Activated CD8-positive, alpha-beta T cell treated with anti-CD3 and anti-CD28 coated beads for 36 hours (primary cell): ENCODE data around the gene ACVR2B. TPM values are rescaled to one million over a fixed set of nuclear protein-coding genes. Genes with fewer than 3 reads are reported as not detected.

ENCODE experiments used
- ATAC-seq: fragments of 200-7000 bp; cut with Tn5 transposase; one replicate; pipeline ENCODE4 v1.10.0; 2021; ENCODE audit warnings: mild to moderate bottlenecking, moderate library complexity
- CTCF ChIA-PET: fragments of 350-600 bp; sonication (Branson Sonifier 250); formaldehyde crosslinking; loops from one replicate; lab custom pipeline; 2021; ENCODE audit warnings: antibody characterized with exemption; lab: Charles Lee
- POLR2A ChIA-PET: fragments of 350-600 bp; sonication (Branson Sonifier 250); formaldehyde crosslinking; loops from one replicate; lab custom pipeline; 2021; ENCODE audit warnings: antibody characterized with exemption; lab: Charles Lee
- DNase-seq: peaks from one replicate; pipeline ENCODE4 v3.0.0-alpha.2; 2020
- H3K27ac Mint-ChIP-seq: one replicate; pipeline ENCODE4 v1.8.0; 2021; ENCODE audit warnings: mild to moderate bottlenecking, mixed read lengths
- H3K27me3 Mint-ChIP-seq: one replicate; pipeline ENCODE4 v1.8.0; 2021; ENCODE audit warnings: mixed read lengths
- H3K36me3 Mint-ChIP-seq: one replicate; pipeline ENCODE4 v1.8.0; 2021; ENCODE audit warnings: low read depth, mixed read lengths
- H3K4me1 Mint-ChIP-seq: one replicate; pipeline ENCODE4 v1.8.0; 2021; ENCODE audit warnings: low read depth, mixed read lengths
- H3K4me3 Mint-ChIP-seq: one replicate; pipeline ENCODE4 v1.8.0; 2021; ENCODE audit warnings: mild to moderate bottlenecking, moderate library complexity, mixed read lengths
- H3K9me3 Mint-ChIP-seq: one replicate; pipeline ENCODE4 v1.8.0; 2021; ENCODE audit warnings: mixed read lengths
- intact Hi-C: fragments of 100-400 bp; cut with micrococcal nuclease; formaldehyde crosslinking; loops from one replicate; pipeline ENCODE4 v1.10.0; 2022
- total RNA-seq, 2 experiments: library from RNA; stranded (reverse); gene quantifications; one replicate each; pipeline ENCODE4 v1.2.3, GENCODE V29; 2021
- TF ChIP-seq, protein P1 (sequence below): fragments of 200-600 bp; IDR thresholded peaks from one replicate; pipeline ENCODE4 v1.8.0; 2022; ENCODE audit warnings: antibody characterized with exemption, mild to moderate bottlenecking

ACVR2B gene
- total RNA-seq, 2 experiments from 2014 or later = 5.4 to 6.9 TPM

DNA sequence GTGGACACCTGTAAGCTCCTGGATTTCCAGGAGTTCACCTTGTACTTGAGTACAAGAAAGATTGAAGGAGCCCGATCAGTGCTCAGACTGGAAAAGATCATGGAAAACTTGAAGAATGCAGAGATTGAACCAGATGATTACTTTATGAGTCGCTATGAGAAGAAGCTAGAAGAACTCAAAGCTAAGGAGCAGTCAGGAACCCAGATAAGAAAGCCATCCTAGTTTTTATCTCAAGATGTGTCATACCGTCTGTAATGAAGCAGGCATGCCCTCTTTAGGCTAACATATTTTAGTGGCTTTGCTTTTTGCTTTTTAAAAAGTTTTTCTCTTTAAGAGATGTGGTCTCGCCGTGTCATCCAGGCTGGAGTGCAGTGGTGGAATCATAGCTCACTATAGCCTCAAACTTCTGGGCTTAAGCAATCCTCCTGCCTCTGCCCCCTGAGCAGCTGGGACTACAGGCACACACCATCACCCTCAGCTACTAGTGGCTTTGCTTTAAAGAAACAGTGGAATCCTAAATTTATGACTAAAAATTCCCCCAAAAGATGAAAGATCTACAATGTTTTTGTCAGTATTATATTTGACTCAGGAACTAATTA, 70.5 kb downstream of the ACVR2B start:
- no peaks in the 10 kb centered on the region for H3K9me3 Mint-ChIP-seq
- H3K27me3 Mint-ChIP-seq = no peaks in the 10 kb centered on the region
- CTCF ChIA-PET = interaction anchor here (0.9 to 11.1 kb wide), 6 partner anchors 14 to 476 kb away, joined by 3 to 190 read pairs (median 5); partner anchors contain the start of gene XYLB
- peaks cover 13% of the 10 kb centered on the region for H3K4me1 Mint-ChIP-seq
- DNase-seq = no peak
- POLR2A ChIA-PET = interaction anchor here (1.4 kb wide), 1 partner anchor 21 kb away, joined by 4 read pairs; no protein-coding TSS in a partner anchor
- TF ChIP-seq, protein P1, sequence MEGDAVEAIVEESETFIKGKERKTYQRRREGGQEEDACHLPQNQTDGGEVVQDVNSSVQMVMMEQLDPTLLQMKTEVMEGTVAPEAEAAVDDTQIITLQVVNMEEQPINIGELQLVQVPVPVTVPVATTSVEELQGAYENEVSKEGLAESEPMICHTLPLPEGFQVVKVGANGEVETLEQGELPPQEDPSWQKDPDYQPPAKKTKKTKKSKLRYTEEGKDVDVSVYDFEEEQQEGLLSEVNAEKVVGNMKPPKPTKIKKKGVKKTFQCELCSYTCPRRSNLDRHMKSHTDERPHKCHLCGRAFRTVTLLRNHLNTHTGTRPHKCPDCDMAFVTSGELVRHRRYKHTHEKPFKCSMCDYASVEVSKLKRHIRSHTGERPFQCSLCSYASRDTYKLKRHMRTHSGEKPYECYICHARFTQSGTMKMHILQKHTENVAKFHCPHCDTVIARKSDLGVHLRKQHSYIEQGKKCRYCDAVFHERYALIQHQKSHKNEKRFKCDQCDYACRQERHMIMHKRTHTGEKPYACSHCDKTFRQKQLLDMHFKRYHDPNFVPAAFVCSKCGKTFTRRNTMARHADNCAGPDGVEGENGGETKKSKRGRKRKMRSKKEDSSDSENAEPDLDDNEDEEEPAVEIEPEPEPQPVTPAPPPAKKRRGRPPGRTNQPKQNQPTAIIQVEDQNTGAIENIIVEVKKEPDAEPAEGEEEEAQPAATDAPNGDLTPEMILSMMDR = no peak
- H3K27ac Mint-ChIP-seq = no peak overlapping the region
- peaks cover 30% of the 10 kb centered on the region for H3K36me3 Mint-ChIP-seq
- no peak for ATAC-seq
- intact Hi-C loops = no loop called here
- H3K4me3 Mint-ChIP-seq = no peak overlapping the region

DNA sequence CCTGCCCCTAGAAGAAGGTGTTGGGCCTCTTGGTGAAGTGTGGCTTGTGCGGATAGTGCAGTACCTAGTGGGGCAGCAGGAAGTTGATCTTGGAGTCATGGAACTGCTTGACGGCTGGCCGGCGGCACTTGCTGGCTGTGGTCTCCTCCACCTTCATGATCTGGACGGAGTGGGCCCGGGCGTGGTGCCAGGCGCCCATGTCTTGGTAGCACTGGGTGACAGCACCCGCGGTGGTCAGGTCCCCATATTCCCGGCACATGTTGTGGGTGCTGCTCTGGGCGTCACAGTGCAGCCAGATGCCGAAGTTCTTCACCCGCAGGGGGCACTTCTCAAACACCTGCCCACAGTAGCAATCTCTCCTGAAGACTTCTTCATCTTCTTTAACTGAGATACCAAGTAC, 73.1 kb downstream of the ACVR2B start:
- POLR2A ChIA-PET = no interaction called here

DNA sequence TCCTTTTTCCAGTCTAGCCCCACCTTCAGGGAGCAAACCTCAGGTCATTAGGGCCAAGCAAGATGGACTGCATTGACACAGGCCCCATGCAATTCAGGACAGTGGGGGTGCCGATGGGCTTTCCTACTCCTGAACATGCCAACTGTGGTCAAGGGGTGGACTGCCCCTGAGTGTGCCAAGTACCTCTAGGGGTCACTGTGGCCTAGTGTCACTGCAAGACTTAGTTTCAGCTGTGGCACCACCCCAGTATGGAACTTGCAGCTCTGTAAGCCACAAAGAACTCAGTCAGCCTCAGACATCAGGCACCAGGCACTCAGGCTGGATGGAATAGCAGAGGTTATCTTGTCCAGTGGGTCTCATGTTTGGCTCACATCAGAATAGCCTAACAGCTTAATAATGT, 74.8 kb downstream of the ACVR2B start:
- ATAC-seq = peak; percentile 45
- peaks cover 31% of the 10 kb centered on the region for H3K36me3 Mint-ChIP-seq
- CTCF ChIA-PET = no interaction called here

More for the DNA sequence above, 73.1 kb downstream of the ACVR2B start:
- Mint-ChIP-seq H3K36me3 (peaks cover 33% of the 10 kb centered on the region), H3K4me1 (no peaks in the 10 kb centered on the region), H3K27ac (no peak overlapping the region), H3K27me3 (no peaks in the 10 kb centered on the region), H3K4me3 (no peak overlapping the region), H3K9me3 (no peaks in the 10 kb centered on the region)
- TF ChIP-seq, protein P1 = no peak
- ATAC-seq = no peak
- CTCF ChIA-PET = interaction anchor here (11.1 kb wide), 1 partner anchor 127 kb away, joined by 190 read pairs; no protein-coding TSS in a partner anchor
- intact Hi-C loops = no loop called here
- DNase-seq = no peak

DNA sequence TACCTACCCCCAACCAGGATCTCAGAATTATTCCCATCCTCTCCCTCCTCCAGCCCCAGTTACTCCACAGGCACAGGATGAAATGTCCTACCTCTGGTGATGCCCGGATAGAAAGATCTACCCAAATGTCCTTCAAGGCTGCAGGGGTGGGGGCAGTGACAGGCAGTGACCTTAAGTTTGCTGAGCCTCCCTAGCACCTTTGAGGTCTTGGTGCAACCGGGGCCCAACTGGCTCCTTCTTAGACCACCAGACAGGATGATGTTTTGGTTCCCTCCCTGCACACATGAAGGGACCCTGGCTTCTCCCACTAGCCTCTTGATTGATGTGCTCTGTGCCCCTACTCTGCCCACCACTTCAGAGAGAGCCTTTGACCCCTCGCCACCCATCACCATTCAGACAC, 78.8 kb downstream of the ACVR2B start:
- DNase-seq (no peak), ATAC-seq (no peak)
- TF ChIP-seq, protein P1 = no peak
- Mint-ChIP-seq H3K4me1 (peaks cover 4% of the 10 kb centered on the region), H3K27me3 (no peaks in the 10 kb centered on the region), H3K4me3 (no peak overlapping the region), H3K27ac (no peak overlapping the region), H3K36me3 (peaks cover 14% of the 10 kb centered on the region), H3K9me3 (no peaks in the 10 kb centered on the region)
- intact Hi-C loops = no loop called here
- CTCF ChIA-PET = interaction anchor here (1.5 kb wide), 1 partner anchor 11 kb away, joined by 6 read pairs; no protein-coding TSS in a partner anchor
- POLR2A ChIA-PET = no interaction called here

More for the DNA sequence above, 74.8 kb downstream of the ACVR2B start:
- no peak overlapping the region for H3K27ac Mint-ChIP-seq
- H3K9me3 Mint-ChIP-seq = no peaks in the 10 kb centered on the region
- no peaks in the 10 kb centered on the region for H3K27me3 Mint-ChIP-seq
- no peak for DNase-seq
- no peaks in the 10 kb centered on the region for H3K4me1 Mint-ChIP-seq
- intact Hi-C loops = no loop called here
- no peak overlapping the region for H3K4me3 Mint-ChIP-seq
- TF ChIP-seq, protein P1 = no peak
- POLR2A ChIA-PET = no interaction called here

DNA sequence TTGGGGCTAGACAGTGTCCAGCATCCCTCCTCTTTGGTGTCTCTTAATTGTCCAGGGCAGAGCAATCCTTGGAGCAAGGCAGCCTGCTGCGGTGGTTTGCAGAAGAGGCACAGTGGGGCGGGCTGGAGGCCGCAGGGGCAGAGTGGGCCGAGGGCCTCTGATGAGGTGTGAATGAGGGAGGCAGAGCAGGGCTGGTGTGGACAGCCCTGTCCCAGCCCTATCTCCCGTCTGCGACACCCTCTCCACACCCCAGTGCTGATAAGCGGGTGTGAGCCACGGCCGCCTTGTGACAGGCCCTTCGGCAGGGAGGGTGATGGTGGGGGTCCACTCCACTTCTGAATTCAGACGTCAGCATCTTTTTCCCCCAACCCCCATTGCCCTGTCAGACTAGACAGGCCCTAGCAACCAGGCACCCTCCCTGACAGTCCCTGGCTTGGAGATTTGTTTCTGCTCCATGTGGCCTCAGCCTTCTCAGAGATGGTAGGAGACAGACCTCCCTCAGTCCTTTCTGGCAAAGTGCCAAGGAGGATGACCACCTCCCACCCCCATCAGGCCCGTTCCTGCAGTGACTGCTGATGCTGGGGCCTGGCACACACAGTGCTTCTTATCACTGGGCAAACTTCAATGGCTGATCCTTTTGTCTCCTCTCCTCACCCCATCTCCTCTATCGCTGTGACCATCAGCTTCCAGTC, 79.7 kb downstream of the ACVR2B start:
- ChIA-PET CTCF (interaction anchor here (1.2 kb wide), 1 partner anchor 12 kb away, joined by 5 read pairs; no protein-coding TSS in a partner anchor), POLR2A (no interaction called here)
- Mint-ChIP-seq H3K9me3 (no peaks in the 10 kb centered on the region), H3K27ac (no peak overlapping the region), H3K27me3 (no peaks in the 10 kb centered on the region), H3K36me3 (peaks cover 14% of the 10 kb centered on the region), H3K4me3 (no peak overlapping the region), H3K4me1 (peaks cover 4% of the 10 kb centered on the region)
- TF ChIP-seq, protein P1 = no peak
- intact Hi-C loops = no loop called here
- DNase-seq (no peak), ATAC-seq (no peak)
